Liver (tissue), 3 donors: ENCODE measurements around the gene KIFBP.
"Not testable (repeated sequence)": the region's sequence is repeated elsewhere in the genome, so short reads cannot be mapped to it uniquely, and the experiment has no call there.

ENCODE experiments used
- EGR1 ChIP-seq, 2 donors: IDR thresholded peaks; 2 replicates each; pipeline ENCODE4 v1.6.1; 2016 to 2018; ENCODE audit warnings: antibody characterized with exemption in 2 of 2, low read depth in 2 of 2
- FOXA1 ChIP-seq: IDR thresholded peaks from 2 replicates; pipeline ENCODE4 v1.6.1; 2016; ENCODE audit warnings: antibody characterized with exemption
- GABPA ChIP-seq, 2 donors: IDR thresholded peaks in 1 of 2; conservative IDR thresholded peaks in 1 of 2; 2 replicates each; pipeline ENCODE4 v1.6.1; 2016; ENCODE audit warnings: antibody characterized with exemption in 2 of 2, mild to moderate bottlenecking in 1 of 2, moderate library complexity in 1 of 2
- JUND ChIP-seq, 2 donors: IDR thresholded peaks; 2 replicates each; pipeline ENCODE4 v1.6.1; 2016; ENCODE audit warnings: antibody characterized with exemption in 2 of 2
- RAD21 ChIP-seq, 2 donors: IDR thresholded peaks; 2 replicates each; pipeline ENCODE4 v1.6.1; 2016; ENCODE audit warnings: antibody characterized with exemption in 2 of 2, mild to moderate bottlenecking in 2 of 2
- RXRA ChIP-seq, 2 donors: IDR thresholded peaks; 2 replicates each; pipeline ENCODE4 v1.6.1; 2017 to 2018; ENCODE audit warnings: antibody characterized with exemption in 2 of 2, mild to moderate bottlenecking in 1 of 2
- SP1 ChIP-seq: IDR thresholded peaks from 2 replicates; pipeline ENCODE4 v1.6.1; 2018; ENCODE audit warnings: antibody characterized with exemption, mild to moderate bottlenecking
- TAF1 ChIP-seq: conservative IDR thresholded peaks from 2 replicates; pipeline ENCODE4 v1.6.1; 2016; ENCODE audit warnings: antibody characterized with exemption, mild to moderate bottlenecking
- YY1 ChIP-seq: IDR thresholded peaks from 2 replicates; pipeline ENCODE4 v1.6.1; 2016; ENCODE audit warnings: antibody characterized with exemption, mild to moderate bottlenecking
- TF ChIP-seq, protein P1 (sequence below): IDR thresholded peaks from 2 replicates; pipeline ENCODE4 v1.6.1; 2016; ENCODE audit warnings: antibody characterized with exemption
- TF ChIP-seq, protein P2 (sequence below): fragments of 150-350 bp; IDR thresholded peaks from 2 replicates; pipeline ENCODE4 v1.5.1; 2017; ENCODE audit warnings: improper control_type of control experiment, low read depth, low read length; ENCODE audit not compliant: missing input control
- TF ChIP-seq, protein P3 (sequence below): IDR thresholded peaks from 2 replicates; pipeline ENCODE4 v1.6.1; 2016; ENCODE audit warnings: antibody characterized with exemption
- donor health status: healthy.
- donor health status: healthy.

DNA sequence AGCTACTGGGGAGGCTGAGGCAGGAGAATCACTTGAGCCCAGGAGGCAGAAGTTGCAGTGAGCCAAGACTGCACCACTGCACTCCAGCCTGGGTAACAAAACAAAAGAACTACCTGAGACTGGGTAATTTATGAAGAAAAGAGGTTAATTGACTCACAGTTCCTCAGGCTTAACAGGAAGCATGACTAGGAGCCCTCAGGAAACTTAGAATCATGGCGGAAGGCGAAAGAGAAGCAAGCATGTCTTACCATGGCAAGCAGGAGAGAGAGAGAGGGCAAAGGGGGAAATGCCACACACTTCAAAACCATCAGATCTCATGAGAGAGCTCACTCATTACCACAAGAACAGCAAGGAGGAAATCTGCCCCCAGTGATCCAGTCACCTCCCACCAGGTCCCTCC is 24.2 kb downstream of the KIFBP start:
- not testable (repeated sequence) for TF ChIP-seq EGR1 (IDR thresholded peaks at IDR 0.05; ENCODE audit: low read depth in 2 of 2); SP1; RXRA (IDR thresholded peaks at IDR 0.05); FOXA1; YY1; RAD21 (IDR thresholded peaks at IDR 0.05); TAF1; GABPA (IDR thresholded peaks at IDR 0.05 in 1 of 2, conservative IDR thresholded peaks at IDR 0.05 in 1 of 2); JUND (IDR thresholded peaks at IDR 0.05)
- TF ChIP-seq, protein P1, sequence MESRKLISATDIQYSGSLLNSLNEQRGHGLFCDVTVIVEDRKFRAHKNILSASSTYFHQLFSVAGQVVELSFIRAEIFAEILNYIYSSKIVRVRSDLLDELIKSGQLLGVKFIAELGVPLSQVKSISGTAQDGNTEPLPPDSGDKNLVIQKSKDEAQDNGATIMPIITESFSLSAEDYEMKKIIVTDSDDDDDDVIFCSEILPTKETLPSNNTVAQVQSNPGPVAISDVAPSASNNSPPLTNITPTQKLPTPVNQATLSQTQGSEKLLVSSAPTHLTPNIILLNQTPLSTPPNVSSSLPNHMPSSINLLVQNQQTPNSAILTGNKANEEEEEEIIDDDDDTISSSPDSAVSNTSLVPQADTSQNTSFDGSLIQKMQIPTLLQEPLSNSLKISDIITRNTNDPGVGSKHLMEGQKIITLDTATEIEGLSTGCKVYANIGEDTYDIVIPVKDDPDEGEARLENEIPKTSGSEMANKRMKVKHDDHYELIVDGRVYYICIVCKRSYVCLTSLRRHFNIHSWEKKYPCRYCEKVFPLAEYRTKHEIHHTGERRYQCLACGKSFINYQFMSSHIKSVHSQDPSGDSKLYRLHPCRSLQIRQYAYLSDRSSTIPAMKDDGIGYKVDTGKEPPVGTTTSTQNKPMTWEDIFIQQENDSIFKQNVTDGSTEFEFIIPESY: not testable (repeated sequence)
- TF ChIP-seq, protein P2, sequence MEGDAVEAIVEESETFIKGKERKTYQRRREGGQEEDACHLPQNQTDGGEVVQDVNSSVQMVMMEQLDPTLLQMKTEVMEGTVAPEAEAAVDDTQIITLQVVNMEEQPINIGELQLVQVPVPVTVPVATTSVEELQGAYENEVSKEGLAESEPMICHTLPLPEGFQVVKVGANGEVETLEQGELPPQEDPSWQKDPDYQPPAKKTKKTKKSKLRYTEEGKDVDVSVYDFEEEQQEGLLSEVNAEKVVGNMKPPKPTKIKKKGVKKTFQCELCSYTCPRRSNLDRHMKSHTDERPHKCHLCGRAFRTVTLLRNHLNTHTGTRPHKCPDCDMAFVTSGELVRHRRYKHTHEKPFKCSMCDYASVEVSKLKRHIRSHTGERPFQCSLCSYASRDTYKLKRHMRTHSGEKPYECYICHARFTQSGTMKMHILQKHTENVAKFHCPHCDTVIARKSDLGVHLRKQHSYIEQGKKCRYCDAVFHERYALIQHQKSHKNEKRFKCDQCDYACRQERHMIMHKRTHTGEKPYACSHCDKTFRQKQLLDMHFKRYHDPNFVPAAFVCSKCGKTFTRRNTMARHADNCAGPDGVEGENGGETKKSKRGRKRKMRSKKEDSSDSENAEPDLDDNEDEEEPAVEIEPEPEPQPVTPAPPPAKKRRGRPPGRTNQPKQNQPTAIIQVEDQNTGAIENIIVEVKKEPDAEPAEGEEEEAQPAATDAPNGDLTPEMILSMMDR: not testable (repeated sequence)
- TF ChIP-seq, protein P3, sequence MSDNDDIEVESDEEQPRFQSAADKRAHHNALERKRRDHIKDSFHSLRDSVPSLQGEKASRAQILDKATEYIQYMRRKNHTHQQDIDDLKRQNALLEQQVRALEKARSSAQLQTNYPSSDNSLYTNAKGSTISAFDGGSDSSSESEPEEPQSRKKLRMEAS: not testable (repeated sequence)
